K562 (cell line): ENCODE results near the gene CCR2.

Experiments used
- IRF9 ChIP-seq: fragments of 450-650 bp; IDR thresholded peaks from 2 replicates; pipeline ENCODE4 v1.6.1; 2016; ENCODE audit warnings: missing biosample characterization, missing genetic modification characterization
- KHSRP ChIP-seq: fragments of 450-650 bp; IDR thresholded peaks from 2 replicates; pipeline ENCODE4 v1.6.1; 2017
- NELFE ChIP-seq: IDR thresholded peaks from 2 replicates; pipeline ENCODE4 v1.6.1; 2011; ENCODE audit warnings: mild to moderate bottlenecking; ENCODE audit not compliant: insufficient read depth, insufficient read length
- POU5F1 ChIP-seq: fragments of 150-350 bp; IDR thresholded peaks from 2 replicates; pipeline ENCODE4 v1.6.1; 2014; ENCODE audit warnings: borderline replicate concordance, low read length, low read depth, mild to moderate bottlenecking; ENCODE audit not compliant: partially characterized antibody
- TAF1 ChIP-seq: IDR thresholded peaks from 2 replicates; pipeline ENCODE4 v1.6.1; 2011; ENCODE audit warnings: mild to moderate bottlenecking, low read length, moderate library complexity; ENCODE audit not compliant: insufficient read depth, control insufficient read depth, severe bottlenecking; ENCODE audit errors: extremely low read depth
- U2AF2 ChIP-seq: fragments of 200-400 bp; formaldehyde crosslinking; optimal IDR thresholded peaks from 2 replicates; pipeline ENCODE3; 2017; ENCODE audit warnings: low read depth, mild to moderate bottlenecking, low read length
- ZNF274 ChIP-seq: IDR thresholded peaks from 2 replicates; pipeline ENCODE4 v1.6.1; 2011; ENCODE audit warnings: low read depth, mild to moderate bottlenecking, low read length, moderate library complexity, borderline replicate concordance
- ZNF3 ChIP-seq: fragments of 250-450 bp; sonication (Bioruptor Pico); IDR thresholded peaks from 2 replicates; pipeline ENCODE4 v1.5.0; 2021; ENCODE audit warnings: mild to moderate bottlenecking, moderate library complexity
- ZNF551 ChIP-seq: fragments of 250-450 bp; sonication (Bioruptor Pico); IDR thresholded peaks from 2 replicates; pipeline ENCODE4 v1.5.0; 2021; ENCODE audit warnings: mild to moderate bottlenecking, moderate library complexity

GRCh38 chr3:46344476-46344875 is 9.4 kb upstream of the CCR2 start:
- TF ChIP-seq U2AF2 (no peak), IRF9 (tag) (no peak), ZNF274 (no peak), ZNF551 (CRISPR knock-in tag) (no peak), ZNF3 (CRISPR knock-in tag) (no peak), TAF1 (no peak), NELFE (no peak), POU5F1 (no peak), KHSRP (no peak)
